Upper lobe of right lung (tissue), 1 donor: ENCODE measurements around the gene PTBP1. TPM values are rescaled to one million over a fixed set of nuclear protein-coding genes. Genes with fewer than 3 reads are reported as not detected.

Source experiments
- ATAC-seq: fragments of 200-7000 bp; cut with Tn5 transposase; one replicate; pipeline ENCODE4 v1.9.1; 2020; ENCODE audit warnings: mild to moderate bottlenecking, moderate library complexity
- DNase-seq: peaks from one replicate; pipeline ENCODE4 v3.0.0-alpha.2; 2020
- H3K27ac ChIP-seq: fragments of 200-600 bp; one replicate; pipeline ENCODE4 v1.8.0; 2022
- H3K27me3 ChIP-seq: fragments of 200-600 bp; one replicate; pipeline ENCODE4 v1.8.0; 2022; ENCODE audit warnings: mild to moderate bottlenecking
- H3K36me3 ChIP-seq: fragments of 200-600 bp; one replicate; pipeline ENCODE4 v1.8.0; 2022
- H3K4me1 ChIP-seq: fragments of 200-600 bp; one replicate; pipeline ENCODE4 v1.8.0; 2022
- H3K4me3 ChIP-seq: fragments of 200-600 bp; one replicate; pipeline ENCODE4 v1.8.0; 2022; ENCODE audit warnings: mild to moderate bottlenecking
- H3K9me3 ChIP-seq: fragments of 200-600 bp; one replicate; pipeline ENCODE4 v1.8.0; 2022
- CTCF ChIP-seq: fragments of 200-600 bp; IDR thresholded peaks from one replicate; pipeline ENCODE4 v1.8.0; 2022; ENCODE audit warnings: antibody characterized with exemption
- intact Hi-C: fragments of 100-400 bp; cut with DNase I; formaldehyde crosslinking; loops from one replicate; pipeline ENCODE4 v1.11.0; 2022
- total RNA-seq: library from RNA; stranded (reverse); fragmentation: NEBNext Ultra II Directional; extraction: Animal tissue kit (Norgen Biotek cat#: 25700); gene quantifications from one replicate; pipeline ENCODE4 v1.2.1, GENCODE V29; 2021
- donor health status: DM: no; HTN: yes; CAD: no; lungs with severe emphysema.

The PTBP1 gene
- total RNA-seq, 1 donor from 2014 or later: 245 TPM

GRCh38 chr19:776549-776948, 20.7 kb upstream of the PTBP1 start:
- Histone ChIP-seq H3K4me1 (peaks cover 7% of the 10 kb centered on the region), H3K4me3 (no peak overlapping the region), H3K27me3 (no peaks in the 10 kb centered on the region), H3K9me3 (no peaks in the 10 kb centered on the region), H3K36me3 (no peaks in the 10 kb centered on the region), H3K27ac (no peak overlapping the region)
- DNase-seq (no peak), ATAC-seq (no peak)
- intact Hi-C loops: no loop called here
- no peak for TF ChIP-seq CTCF

- no peak for TF ChIP-seq CTCF
- Histone ChIP-seq H3K4me1 (peaks cover 24% of the 10 kb centered on the region), H3K4me3 (peak overlapping the region; percentile 3), H3K36me3 (no peaks in the 10 kb centered on the region), H3K27ac (peak overlapping the region; percentile 68), H3K27me3 (no peaks in the 10 kb centered on the region), H3K9me3 (no peaks in the 10 kb centered on the region)
- no peak for DNase-seq
- intact Hi-C loops: no loop called here
- peak; percentile 70 for ATAC-seq
Measured at GRCh38 chr19:778910-779653, 18.2 kb upstream of the PTBP1 start.

- Histone ChIP-seq H3K36me3 (no peaks in the 10 kb centered on the region), H3K4me1 (peaks cover 24% of the 10 kb centered on the region), H3K27me3 (no peaks in the 10 kb centered on the region), H3K9me3 (no peaks in the 10 kb centered on the region), H3K4me3 (no peak overlapping the region), H3K27ac (peak overlapping the region; percentile 30)
- no peak for DNase-seq
- intact Hi-C loops: no loop called here
- no peak for TF ChIP-seq CTCF
- ATAC-seq: no peak
Measured at GRCh38 chr19:780935-781334, 16.3 kb upstream of the PTBP1 start.

GRCh38 chr19:781800-782184, 15.5 kb upstream of the PTBP1 start:
- Histone ChIP-seq H3K9me3 (no peaks in the 10 kb centered on the region), H3K4me1 (peaks cover 24% of the 10 kb centered on the region), H3K27me3 (no peaks in the 10 kb centered on the region), H3K36me3 (no peaks in the 10 kb centered on the region), H3K27ac (peak overlapping the region; percentile 84), H3K4me3 (peak overlapping the region; percentile 46)
- ATAC-seq (no peak), DNase-seq (no peak)
- intact Hi-C loops: no loop called here
- TF ChIP-seq CTCF: no peak

- no peaks in the 10 kb centered on the region for H3K27me3 ChIP-seq
- H3K4me3 ChIP-seq: peak overlapping the region; percentile 46
- ATAC-seq (peak; percentile 72), DNase-seq (no peak)
- intact Hi-C loops: no loop called here
- H3K4me1 ChIP-seq: peaks cover 24% of the 10 kb centered on the region
- H3K36me3 ChIP-seq: no peaks in the 10 kb centered on the region
- no peaks in the 10 kb centered on the region for H3K9me3 ChIP-seq
- no peak for TF ChIP-seq CTCF
- H3K27ac ChIP-seq: peak overlapping the region; percentile 84
Measured at GRCh38 chr19:782185-782877, 14.9 kb upstream of the PTBP1 start.
